ENCODE results near the gene NACA2.

- TF ChIP-seq EZH2 (IDR thresholded peaks at IDR 0.05; ENCODE audit: low read length) (no peak), CTCF (optimal IDR thresholded peaks at IDR 0.05 in 1 of 3, IDR thresholded peaks at IDR 0.05 in 1 of 3, conservative IDR thresholded peaks at IDR 0.05 in 1 of 3; ENCODE audit: extremely low read depth in 1 of 3, insufficient read depth in 2 of 3, low read length in 3 of 3) (peak; percentile 53 to 65 (median 61))
These were observed 45.0 kb upstream of the NACA2 start for GRCh38 chr17:61635913-61636432.

Measured in keratinocyte (primary cell).